Right atrium auricular region (tissue), 2 donors: ENCODE measurements around the gene C20orf144. TPM values are rescaled to one million over a fixed set of nuclear protein-coding genes. Genes with fewer than 3 reads are reported as not detected.

ENCODE experiments used
- DNase-seq: peaks from one replicate; pipeline ENCODE4 v3.0.0-alpha.2; 2019; ENCODE audit warnings: low spot score
- H3K27ac ChIP-seq, 2 donors: fragments of 200-600 bp; sonication (generic); 1 replicate in 1 of 2; 2 replicates in 1 of 2; pipeline ENCODE4 v1.5.1; 2016 to 2019
- H3K27me3 ChIP-seq, 2 donors: fragments of 200-600 bp; sonication (generic); one replicate each; pipeline versions ENCODE4 v1.5.1 to v1.6.0; 2017 to 2019
- H3K36me3 ChIP-seq: fragments of 200-600 bp; sonication (generic); one replicate; pipeline ENCODE4 v1.5.1; 2016
- H3K4me1 ChIP-seq, 2 donors: fragments of 200-600 bp; sonication (generic); one replicate each; pipeline versions ENCODE4 v1.5.1 to v1.6.0; 2017 to 2019
- H3K4me3 ChIP-seq, 2 donors: fragments of 200-600 bp; sonication (generic); 1 replicate in 1 of 2; 2 replicates in 1 of 2; pipeline ENCODE4 v1.5.1; 2017 to 2019; ENCODE audit warnings: mild to moderate bottlenecking in 1 of 2, moderate library complexity in 1 of 2
- H3K9me3 ChIP-seq, 2 donors: fragments of 200-600 bp; sonication (generic); one replicate each; pipeline ENCODE4 v1.5.1; 2019
- total RNA-seq, 2 donors: library from RNA; depleted of rRNA; stranded (reverse); fragments of >200 nt; gene quantifications; one replicate each; pipeline ENCODE4 v1.1.0, GENCODE V29; 2016
- TF ChIP-seq, protein P1 (sequence below), 2 donors: fragments of 200-600 bp; sonication (generic); IDR thresholded peaks; one replicate each; pipeline ENCODE4 v1.5.1; 2019; ENCODE audit warnings: antibody characterized with exemption in 2 of 2

The C20orf144 gene
- total RNA-seq: not detected

DNA sequence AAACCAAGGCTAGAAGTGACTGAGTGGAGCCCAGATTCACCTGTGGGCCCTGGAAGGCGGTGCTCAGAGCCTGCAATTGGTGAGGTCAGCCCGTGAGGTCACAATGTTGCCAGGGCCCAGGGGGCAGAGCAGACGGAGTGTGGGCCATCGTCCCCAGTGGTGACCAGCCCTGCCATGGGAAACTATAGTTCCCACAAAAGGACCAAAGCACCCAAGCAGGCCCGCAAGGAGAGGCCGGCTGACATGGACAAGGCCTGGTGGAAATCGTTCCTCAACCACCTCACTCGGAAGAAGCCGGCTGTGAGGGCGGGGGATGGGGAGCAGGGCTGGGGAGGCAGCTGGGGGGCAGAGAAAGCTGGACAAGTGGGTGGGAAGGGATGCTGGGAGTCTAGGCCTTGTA is at the start of gene C20orf144:
TSS of gene C20orf144 (plus strand) at position 156 of the 400 bp plus-strand sequence. CDS start at position 175, 19 bp downstream.
- no peaks in the 10 kb centered on the region for H3K9me3 ChIP-seq
- H3K4me3 ChIP-seq: peak within 1 kb of the TSS; percentile 55 to 73
- no peaks in the 10 kb centered on the region for H3K27me3 ChIP-seq
- TF ChIP-seq, protein P1, sequence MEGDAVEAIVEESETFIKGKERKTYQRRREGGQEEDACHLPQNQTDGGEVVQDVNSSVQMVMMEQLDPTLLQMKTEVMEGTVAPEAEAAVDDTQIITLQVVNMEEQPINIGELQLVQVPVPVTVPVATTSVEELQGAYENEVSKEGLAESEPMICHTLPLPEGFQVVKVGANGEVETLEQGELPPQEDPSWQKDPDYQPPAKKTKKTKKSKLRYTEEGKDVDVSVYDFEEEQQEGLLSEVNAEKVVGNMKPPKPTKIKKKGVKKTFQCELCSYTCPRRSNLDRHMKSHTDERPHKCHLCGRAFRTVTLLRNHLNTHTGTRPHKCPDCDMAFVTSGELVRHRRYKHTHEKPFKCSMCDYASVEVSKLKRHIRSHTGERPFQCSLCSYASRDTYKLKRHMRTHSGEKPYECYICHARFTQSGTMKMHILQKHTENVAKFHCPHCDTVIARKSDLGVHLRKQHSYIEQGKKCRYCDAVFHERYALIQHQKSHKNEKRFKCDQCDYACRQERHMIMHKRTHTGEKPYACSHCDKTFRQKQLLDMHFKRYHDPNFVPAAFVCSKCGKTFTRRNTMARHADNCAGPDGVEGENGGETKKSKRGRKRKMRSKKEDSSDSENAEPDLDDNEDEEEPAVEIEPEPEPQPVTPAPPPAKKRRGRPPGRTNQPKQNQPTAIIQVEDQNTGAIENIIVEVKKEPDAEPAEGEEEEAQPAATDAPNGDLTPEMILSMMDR (IDR thresholded peaks at IDR 0.05): no peak
- peak within 1 kb of the TSS; percentile 87 to 90 for H3K27ac ChIP-seq
- no peak for DNase-seq
- peaks cover 0 to 32% of the 10 kb centered on the region in 2 donors for H3K4me1 ChIP-seq
- peaks cover 14% of the 10 kb centered on the region for H3K36me3 ChIP-seq

DNA sequence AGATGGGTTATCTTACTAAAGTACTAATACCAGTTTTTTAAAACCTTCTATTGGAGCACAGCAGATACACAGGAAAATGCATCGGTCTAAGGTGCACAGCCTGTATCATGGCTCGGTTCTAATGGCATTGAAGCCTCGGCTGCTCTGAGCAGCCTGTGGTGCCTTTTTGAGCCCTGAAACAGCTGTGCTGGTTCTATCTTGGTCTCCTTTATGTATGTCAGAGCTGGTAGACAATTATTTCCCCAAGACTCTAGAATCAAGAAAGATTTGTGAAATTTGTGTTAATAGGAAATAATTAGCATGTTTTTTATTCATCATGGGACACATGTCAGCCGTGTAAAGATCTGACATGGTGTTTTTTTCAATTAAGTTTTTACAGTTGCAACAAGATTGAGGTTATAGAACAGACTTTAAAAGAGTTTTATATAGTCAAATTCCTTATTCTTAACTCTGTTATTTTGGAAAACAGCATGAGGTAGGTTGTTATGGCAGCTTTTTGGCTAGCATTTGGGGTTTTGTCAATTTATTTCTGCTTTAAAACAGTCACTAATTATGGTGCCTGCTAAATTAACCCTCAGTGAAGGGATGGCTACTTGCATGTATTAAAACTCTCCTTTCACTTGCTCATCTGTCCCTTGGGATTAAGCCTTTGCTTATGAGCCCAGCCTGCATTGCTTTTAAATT is 40.3 kb upstream of the C20orf144 start:
- peaks cover 9% of the 10 kb centered on the region for H3K36me3 ChIP-seq
- DNase-seq: no peak
- TF ChIP-seq, protein P1 (IDR thresholded peaks at IDR 0.05): no peak

DNA sequence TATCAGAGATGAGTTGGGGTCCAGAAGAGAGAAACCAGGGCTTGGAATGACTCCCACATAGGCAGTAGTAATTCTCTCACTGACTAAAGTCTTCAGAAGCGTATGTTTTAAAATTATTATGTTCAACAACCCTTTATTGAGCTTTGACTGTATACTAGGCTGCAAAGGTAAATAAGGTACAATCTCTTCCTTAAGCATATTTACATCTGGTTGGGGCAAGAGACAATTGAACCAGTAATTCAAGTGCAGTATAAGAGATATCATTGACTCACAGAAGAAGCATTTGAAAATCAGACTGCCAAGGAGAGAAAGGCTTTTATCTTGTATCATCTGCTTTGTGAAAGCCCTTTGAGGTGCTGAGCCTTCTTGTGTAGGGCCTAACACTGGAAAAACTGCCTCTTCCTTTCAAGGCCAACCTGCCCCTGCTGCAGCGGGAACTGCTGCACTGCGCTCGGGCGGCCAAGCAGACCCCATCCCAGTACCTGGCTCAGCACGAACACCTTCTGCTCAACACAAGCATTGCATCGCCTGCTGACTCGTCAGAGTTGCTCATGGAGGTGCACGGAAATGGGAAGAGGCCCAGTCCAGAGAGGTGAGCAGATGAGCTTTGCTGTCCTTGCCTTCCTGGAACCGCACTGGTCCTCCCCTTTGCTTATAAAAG is 39.3 kb upstream of the C20orf144 start:
- no peak for DNase-seq
- H3K27me3 ChIP-seq: no peaks in the 10 kb centered on the region
- TF ChIP-seq, protein P1 (IDR thresholded peaks at IDR 0.05): no peak
- H3K4me1 ChIP-seq: no peaks in the 10 kb centered on the region
- H3K9me3 ChIP-seq: no peaks in the 10 kb centered on the region
- H3K4me3 ChIP-seq: no peak overlapping the region
- H3K27ac ChIP-seq: no peak overlapping the region
- H3K36me3 ChIP-seq: peaks cover 10% of the 10 kb centered on the region

More for the DNA sequence above, 40.3 kb upstream of the C20orf144 start:
- no peak overlapping the region for H3K27ac ChIP-seq
- no peak overlapping the region for H3K4me3 ChIP-seq
- no peaks in the 10 kb centered on the region for H3K27me3 ChIP-seq
- no peaks in the 10 kb centered on the region for H3K9me3 ChIP-seq
- no peaks in the 10 kb centered on the region for H3K4me1 ChIP-seq

DNA sequence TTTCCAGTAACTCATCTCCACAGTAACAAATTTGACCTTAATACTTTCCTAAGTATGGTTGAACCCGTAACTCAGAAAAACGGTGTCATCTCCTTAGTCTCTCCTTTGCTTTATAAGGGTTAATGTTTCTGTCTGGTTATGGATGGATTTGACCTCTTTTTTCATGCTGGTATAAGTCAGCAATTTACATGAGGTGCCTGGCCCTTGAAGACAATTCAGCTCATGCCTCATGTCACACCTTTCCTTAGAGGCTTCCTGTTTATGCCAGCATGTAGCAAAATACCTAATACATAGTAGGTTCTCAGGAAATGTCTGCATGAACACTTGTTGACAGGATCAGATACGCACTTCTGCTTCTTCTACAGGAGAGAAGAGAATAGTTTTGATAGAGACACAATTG is 37.7 kb upstream of the C20orf144 start:
- TF ChIP-seq, protein P1 (IDR thresholded peaks at IDR 0.05): no peak
- Histone ChIP-seq H3K4me3 (no peak overlapping the region), H3K36me3 (peaks cover 20% of the 10 kb centered on the region), H3K9me3 (no peaks in the 10 kb centered on the region), H3K4me1 (no peaks in the 10 kb centered on the region), H3K27ac (no peak overlapping the region), H3K27me3 (no peaks in the 10 kb centered on the region)
- no peak for DNase-seq

DNA sequence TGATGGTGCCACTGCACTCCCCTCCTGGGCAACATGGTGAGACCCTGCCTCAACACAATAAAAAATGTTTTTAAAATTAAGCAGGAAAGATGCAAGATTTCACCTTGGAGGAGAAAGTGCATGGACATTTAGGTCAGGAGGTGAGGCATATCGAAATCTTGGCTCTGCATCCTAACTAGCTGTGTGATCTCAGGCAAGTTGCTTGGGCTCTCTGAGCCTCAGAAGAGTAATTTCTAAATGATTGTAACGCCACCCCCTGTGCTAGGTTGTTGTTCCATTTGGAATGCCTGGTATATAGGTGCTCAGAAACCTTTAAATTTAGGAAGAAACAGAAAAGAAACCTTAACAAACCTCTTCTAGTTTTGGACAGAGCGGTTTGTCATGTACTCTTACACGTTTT is 35.9 kb upstream of the C20orf144 start:
- no peak for DNase-seq
- peaks cover 38% of the 10 kb centered on the region for H3K36me3 ChIP-seq

More for the DNA sequence above, 35.9 kb upstream of the C20orf144 start:
- Histone ChIP-seq H3K27me3 (no peaks in the 10 kb centered on the region), H3K9me3 (no peaks in the 10 kb centered on the region), H3K4me1 (no peaks in the 10 kb centered on the region), H3K4me3 (no peak overlapping the region), H3K27ac (no peak overlapping the region)
- TF ChIP-seq, protein P1 (IDR thresholded peaks at IDR 0.05): no peak
